ENCODE results near the gene C1orf94.

C1orf94 gene

DNA sequence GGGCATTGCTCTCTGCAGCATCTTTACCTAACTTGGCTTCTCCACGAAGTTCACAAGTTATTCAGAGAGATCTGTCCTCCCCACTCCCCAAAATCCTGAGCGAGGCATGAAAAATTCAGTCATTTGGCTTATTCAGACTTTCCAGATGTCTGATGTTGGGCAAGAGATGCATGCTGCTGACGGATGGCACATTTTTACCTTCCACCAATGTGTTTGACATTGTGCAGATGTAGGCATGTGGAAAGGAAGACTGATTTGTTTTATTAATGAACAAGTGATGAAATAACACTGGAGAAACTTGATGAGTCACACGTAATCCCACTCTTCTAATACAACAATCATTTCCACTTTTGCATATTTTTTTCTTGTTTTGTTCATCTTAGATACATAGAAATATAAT, 86.7 kb downstream of the C1orf94 start:
- no peak for DNase-seq

GRCh38 chr1:34265396-34265795, 88.7 kb downstream of the C1orf94 start:
- no peak for DNase-seq

- DNase-seq: no peak
These were observed 89.6 kb downstream of the C1orf94 start for GRCh38 chr1:34266127-34266951.

GRCh38 chr1:34267326-34267725, 90.6 kb downstream of the C1orf94 start:
- no peak for DNase-seq

DNA sequence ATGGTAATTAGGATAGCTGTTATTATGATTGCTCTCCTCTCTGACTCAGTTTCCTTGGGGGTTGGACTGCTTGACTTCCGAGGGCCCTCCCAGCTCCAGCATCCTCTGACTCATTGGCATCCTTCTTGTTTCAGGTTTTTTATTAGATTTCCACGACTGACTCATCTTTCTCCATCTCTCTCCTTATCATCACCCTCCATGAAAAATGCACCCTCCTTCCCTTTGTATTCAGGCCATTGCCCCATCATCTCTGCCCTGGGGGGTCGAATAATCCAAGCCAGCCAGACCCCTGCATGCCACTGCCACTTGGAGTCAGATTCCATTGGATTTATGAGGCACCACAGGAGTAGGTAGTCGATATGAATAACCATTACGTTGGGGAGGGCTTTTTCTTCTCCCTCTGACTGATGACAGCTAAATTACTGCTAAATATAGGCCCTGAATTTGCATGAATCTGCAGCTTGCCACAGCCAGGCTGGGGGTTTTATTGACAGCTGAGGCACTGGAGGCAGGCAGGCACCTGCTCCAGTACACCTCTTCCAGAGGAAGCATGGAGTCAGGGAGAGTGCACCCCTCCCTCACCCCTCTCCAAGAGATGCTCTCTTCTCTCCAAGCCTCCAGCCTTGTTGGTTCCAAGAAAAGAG, 91.7 kb downstream of the C1orf94 start:
- no peak for DNase-seq
